Ascending aorta (tissue), 2 donors: ENCODE measurements around the gene TNFAIP2. TPM values are rescaled to one million over a fixed set of nuclear protein-coding genes. Genes with fewer than 3 reads are reported as not detected.
A peak's percentile ranks its signal among the peaks of the same experiment; 100 is the strongest.

ENCODE experiments used
- DNase-seq, 2 donors: peaks; one replicate each; pipeline ENCODE4 v3.0.0-alpha.2; 2019; ENCODE audit warnings: low spot score in 2 of 2
- H3K27ac ChIP-seq, 2 donors: fragments of 200-600 bp; sonication (generic); one replicate each; pipeline ENCODE4 v1.5.1; 2016 to 2017; ENCODE audit warnings: mild to moderate bottlenecking in 1 of 2
- H3K27me3 ChIP-seq: fragments of 200-600 bp; sonication (generic); one replicate; pipeline ENCODE4 v1.5.1; 2017
- H3K36me3 ChIP-seq, 2 donors: fragments of 200-600 bp; sonication (generic); one replicate each; pipeline ENCODE4 v1.5.1; 2016
- H3K4me1 ChIP-seq, 2 donors: fragments of 200-600 bp; sonication (generic); one replicate each; pipeline ENCODE4 v1.5.1; 2016 to 2017; ENCODE audit warnings: mild to moderate bottlenecking in 1 of 2
- H3K4me3 ChIP-seq, 2 donors: fragments of 200-600 bp; sonication (generic); one replicate each; pipeline ENCODE4 v1.5.1; 2016 to 2017; ENCODE audit warnings: mild to moderate bottlenecking in 1 of 2
- H3K9me3 ChIP-seq, 2 donors: fragments of 200-600 bp; sonication (generic); one replicate each; pipeline ENCODE4 v1.5.1; 2016
- CTCF ChIP-seq, 3 experiments: fragments of 200-600 bp in 2 of 3; fragments of 450-650 bp in 1 of 3; sonication (generic) in 2 of 3; IDR thresholded peaks; one replicate each; pipeline ENCODE4 v1.5.1; 2016 to 2019; ENCODE audit warnings: antibody characterized with exemption in 3 of 3, mild to moderate bottlenecking in 1 of 3, moderate library complexity in 1 of 3
- intact Hi-C: fragments of 100-400 bp; cut with DNase I; formaldehyde crosslinking; loops from one replicate; pipeline ENCODE4 v1.15.1; 2023
- total RNA-seq: library from RNA; depleted of rRNA; stranded (reverse); fragments of >200 nt; gene quantifications from one replicate; pipeline ENCODE4 v1.1.0, GENCODE V29; 2016

TNFAIP2 gene
- total RNA-seq, 1 donor from 2014 or later, result 133 TPM

- Histone ChIP-seq H3K27ac (peak overlapping the region in 1 of 2 donors; percentile 6), H3K4me1 (peaks cover 0 to 14% of the 10 kb centered on the region in 2 donors), H3K36me3 (no peaks in the 10 kb centered on the region), H3K27me3 (peaks cover under 1% of the 10 kb centered on the region), H3K9me3 (no peaks in the 10 kb centered on the region), H3K4me3 (no peak overlapping the region)
- intact Hi-C loops, result loop anchor here (10.0 kb wide), 1 partner anchor 415 kb away; no protein-coding TSS in a partner anchor
- no peak for DNase-seq
- no peak for TF ChIP-seq CTCF (IDR thresholded peaks at IDR 0.05)
These were observed 13.5 kb upstream of the TNFAIP2 start for GRCh38 chr14:103109535-103110441.

- intact Hi-C loops, result no loop called here
- DNase-seq, result no peak
- Histone ChIP-seq H3K9me3 (no peaks in the 10 kb centered on the region), H3K36me3 (no peaks in the 10 kb centered on the region), H3K27me3 (no peaks in the 10 kb centered on the region), H3K4me3 (no peak overlapping the region), H3K27ac (peak overlapping the region in 1 of 2 donors; percentile 6), H3K4me1 (peaks cover 0 to 13% of the 10 kb centered on the region in 2 donors)
- no peak for TF ChIP-seq CTCF (IDR thresholded peaks at IDR 0.05)
These were observed 12.5 kb upstream of the TNFAIP2 start for GRCh38 chr14:103110681-103111231.

GRCh38 chr14:103111232-103111868 lies 11.9 kb upstream of the TNFAIP2 start:
- H3K27ac ChIP-seq, result no peak overlapping the region
- no peaks in the 10 kb centered on the region for H3K36me3 ChIP-seq
- H3K4me1 ChIP-seq, result peaks cover 0 to 13% of the 10 kb centered on the region in 2 donors
- H3K4me3 ChIP-seq, result no peak overlapping the region
- H3K9me3 ChIP-seq, result no peaks in the 10 kb centered on the region
- intact Hi-C loops, result no loop called here
- TF ChIP-seq CTCF (IDR thresholded peaks at IDR 0.05), result no peak
- DNase-seq, result no peak
- H3K27me3 ChIP-seq, result no peaks in the 10 kb centered on the region

- Histone ChIP-seq H3K27me3 (no peaks in the 10 kb centered on the region), H3K9me3 (no peaks in the 10 kb centered on the region), H3K4me3 (no peak overlapping the region), H3K27ac (no peak overlapping the region), H3K36me3 (no peaks in the 10 kb centered on the region), H3K4me1 (peaks cover 0 to 13% of the 10 kb centered on the region in 2 donors)
- DNase-seq, result no peak
- intact Hi-C loops, result no loop called here
- TF ChIP-seq CTCF (IDR thresholded peaks at IDR 0.05), result no peak
These were observed 10.6 kb upstream of the TNFAIP2 start for GRCh38 chr14:103112400-103113243.

GRCh38 chr14:103113303-103113702 lies 10.0 kb upstream of the TNFAIP2 start:
- intact Hi-C loops, result no loop called here
- DNase-seq, result no peak
- no peak for TF ChIP-seq CTCF (IDR thresholded peaks at IDR 0.05)
- H3K9me3 ChIP-seq, result no peaks in the 10 kb centered on the region
- no peaks in the 10 kb centered on the region for H3K27me3 ChIP-seq
- H3K4me1 ChIP-seq, result peaks cover 0 to 15% of the 10 kb centered on the region in 2 donors
- no peaks in the 10 kb centered on the region for H3K36me3 ChIP-seq
- H3K4me3 ChIP-seq, result no peak overlapping the region
- H3K27ac ChIP-seq, result no peak overlapping the region
